ENCODE results near the gene NPIPB9.
"Not testable (repeated sequence)": the region's sequence is repeated elsewhere in the genome, so short reads cannot be mapped to it uniquely, and the experiment has no call there.

Gene NPIPB9

DNA sequence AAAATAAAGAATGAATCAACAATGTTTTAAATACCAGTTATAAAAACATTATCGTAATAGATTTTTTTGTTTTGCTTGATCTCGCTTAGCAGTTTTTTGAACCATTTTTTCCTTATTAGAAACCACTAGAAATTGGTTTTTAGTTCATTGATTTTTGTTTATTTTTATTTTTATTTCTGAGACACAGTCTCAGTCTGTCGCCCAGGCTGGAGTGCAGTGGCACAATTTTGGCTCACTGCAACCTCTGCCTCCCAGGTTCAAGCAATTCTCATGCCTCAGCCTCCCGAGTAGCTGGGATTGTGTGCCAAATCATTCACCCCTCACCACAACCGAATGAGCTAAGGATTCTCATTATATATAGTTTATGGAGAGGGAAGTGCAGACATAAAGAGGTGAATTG is at the start of gene NPIPB9:
Gene NPIPB9, plus strand, starts transcription at position 301 of the 400 bp plus-strand sequence.
- not testable (repeated sequence) for DNase-seq (ENCODE audit: low read depth in 2 of 2)

DNA sequence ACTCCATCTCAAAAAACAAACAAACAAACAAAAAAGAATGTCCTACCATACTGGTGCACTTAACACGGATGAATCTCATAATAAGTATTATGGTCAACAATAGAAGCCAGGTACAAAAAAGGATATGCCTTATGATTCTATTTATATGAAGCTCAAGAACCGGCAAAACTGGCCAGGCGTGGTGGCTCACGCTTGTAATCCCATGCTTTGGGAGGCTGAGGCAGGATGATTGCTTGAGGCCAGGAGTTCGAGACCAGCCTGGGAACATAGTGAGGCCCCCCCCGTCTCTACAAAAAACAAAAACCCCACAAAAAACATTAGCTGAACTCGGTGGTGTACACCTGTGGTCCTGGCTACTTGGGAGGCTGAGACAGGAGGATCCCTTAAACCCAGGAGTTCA is 47.3 kb upstream of the NPIPB9 start:
- DNase-seq (ENCODE audit: low read depth in 2 of 2) = not testable (repeated sequence)

DNA sequence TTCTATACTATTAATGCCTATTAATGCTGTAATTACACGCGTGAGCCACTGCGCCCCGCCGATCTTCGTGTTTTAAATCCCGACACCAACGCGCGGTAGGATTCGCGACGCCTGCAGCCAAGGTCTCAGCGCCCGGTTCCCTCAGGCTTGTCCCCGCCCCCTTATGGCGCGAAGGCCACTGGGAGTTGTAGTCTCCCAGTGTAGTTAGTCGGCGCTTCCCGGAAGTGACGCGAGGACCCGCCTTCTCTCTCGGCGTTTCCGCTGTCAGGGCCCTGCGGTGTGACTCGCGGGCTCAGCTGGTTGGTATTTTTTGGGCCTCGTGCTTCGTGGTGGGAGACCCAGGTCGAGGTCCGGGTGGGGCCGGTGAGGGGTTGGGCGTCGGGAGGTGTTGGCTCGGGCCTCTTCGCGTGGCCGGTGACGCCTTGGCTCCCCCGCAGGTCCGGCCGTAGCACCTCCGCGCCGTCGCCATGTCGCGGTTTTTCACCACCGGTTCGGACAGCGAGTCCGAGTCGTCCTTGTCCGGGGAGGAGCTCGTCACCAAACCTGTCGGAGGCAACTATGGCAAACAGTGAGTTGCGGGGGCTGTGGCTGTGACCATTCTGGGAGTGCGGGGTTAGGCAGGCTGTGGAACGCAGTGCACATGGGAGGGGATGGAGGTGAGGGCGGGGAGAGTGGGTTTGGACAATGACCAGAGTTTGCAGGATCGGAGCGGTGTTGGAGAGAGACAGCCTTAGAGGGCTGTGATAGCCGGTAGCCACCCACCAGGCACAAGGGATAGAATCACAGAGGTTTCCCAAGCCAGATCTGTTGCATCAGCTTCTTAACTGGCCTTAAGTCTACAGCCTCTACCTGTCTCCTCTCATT is 40.1 kb upstream of the NPIPB9 start, which contains the start of gene EIF3C:
Gene EIF3C, plus strand, starts transcription at position 245 of the 864 bp plus-strand sequence. Its CDS starts 223 bp downstream, at position 468.
- DNase-seq (ENCODE audit: low read depth in 2 of 2) = not testable (repeated sequence)

DNA sequence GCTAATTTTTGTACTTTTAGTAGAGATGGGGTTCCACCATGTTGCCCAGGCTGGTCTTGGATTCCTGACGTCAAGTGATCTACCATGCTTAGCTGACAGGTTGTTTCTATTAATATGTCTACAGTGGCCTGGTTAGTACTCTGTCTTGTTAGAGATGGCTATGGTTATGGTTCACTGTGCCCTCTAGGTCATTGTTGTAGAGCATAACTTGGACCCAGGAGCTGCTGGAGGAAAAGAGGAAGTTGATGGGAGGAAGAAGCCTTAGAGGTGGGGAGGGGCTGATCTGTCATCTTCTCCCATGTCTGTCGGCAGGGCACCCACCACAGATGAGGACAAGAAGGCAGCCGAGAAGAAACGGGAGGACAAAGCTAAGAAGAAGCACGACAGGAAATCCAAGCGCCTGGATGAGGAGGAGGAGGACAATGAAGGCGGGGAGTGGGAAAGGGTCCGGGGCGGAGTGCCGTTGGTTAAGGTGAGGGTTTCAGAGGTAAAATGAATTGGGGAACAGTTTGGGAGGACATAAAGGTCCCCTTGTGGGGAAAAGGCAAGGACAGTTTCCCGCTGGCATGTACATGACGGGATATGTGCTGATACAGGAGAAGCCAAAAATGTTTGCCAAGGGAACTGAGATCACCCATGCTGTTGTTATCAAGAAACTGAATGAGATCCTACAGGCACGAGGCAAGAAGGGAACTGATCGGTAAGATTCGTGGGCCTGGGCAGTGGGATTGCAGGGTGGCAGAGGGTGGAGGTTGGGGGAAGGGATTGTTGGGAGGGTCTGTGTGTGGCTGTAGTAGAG is 28.5 kb upstream of the NPIPB9 start:
- DNase-seq (ENCODE audit: low read depth in 2 of 2) = not testable (repeated sequence)

DNA sequence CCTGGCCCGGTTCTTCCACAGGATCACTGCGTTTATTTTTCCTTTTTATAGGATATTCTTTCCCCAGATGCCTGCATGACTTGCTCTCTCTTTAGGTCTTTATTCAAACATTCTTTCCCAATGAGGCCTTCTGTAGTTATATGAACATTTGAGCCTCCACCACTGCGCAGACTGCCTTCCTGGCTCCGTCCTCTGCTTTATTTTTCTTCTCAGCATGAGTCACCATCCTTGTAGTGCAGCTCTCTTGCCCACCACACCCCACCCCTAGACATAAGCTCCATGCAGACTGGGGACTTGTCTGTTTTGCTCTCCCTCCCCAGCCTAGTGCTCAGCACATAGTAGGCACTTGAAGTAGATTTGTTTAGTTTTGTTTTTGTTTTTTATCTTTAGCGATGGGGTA is 20.3 kb upstream of the NPIPB9 start:
- not testable (repeated sequence) for DNase-seq (ENCODE audit: low read depth in 2 of 2)

DNA sequence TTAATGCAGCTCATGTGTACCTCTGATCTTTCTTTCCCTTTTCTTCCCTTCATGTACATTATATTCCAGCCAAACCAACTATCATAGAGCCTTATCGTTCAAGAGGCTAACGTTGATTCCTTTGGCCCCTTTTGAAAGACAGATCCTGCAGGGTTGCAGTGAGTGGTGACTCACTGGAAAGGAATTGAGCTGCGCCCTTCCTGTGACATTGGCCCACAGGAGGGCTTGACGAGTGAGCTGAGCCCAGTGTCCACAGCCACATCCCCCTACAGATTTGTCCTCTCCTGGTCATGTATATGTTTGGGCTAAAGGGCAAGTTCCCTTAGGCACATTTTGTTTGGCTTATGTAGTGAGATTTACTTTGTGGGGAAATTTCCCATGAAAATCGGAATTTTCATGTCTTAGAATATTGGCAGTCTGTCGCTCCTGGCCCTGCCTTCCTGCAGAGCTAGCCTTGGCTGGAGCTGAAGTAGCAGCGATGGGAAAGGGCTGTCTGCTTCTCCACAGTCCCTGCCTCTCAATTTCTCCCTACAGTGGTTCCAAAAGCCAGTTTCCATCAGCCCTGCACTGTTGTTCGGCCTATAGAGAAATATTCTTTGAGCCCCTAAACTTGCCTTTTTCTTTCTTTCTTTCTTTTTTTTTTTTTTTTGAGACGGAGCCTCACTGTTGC is 19.0 kb upstream of the NPIPB9 start:
- not testable (repeated sequence) for DNase-seq (ENCODE audit: low read depth in 2 of 2)

DNA sequence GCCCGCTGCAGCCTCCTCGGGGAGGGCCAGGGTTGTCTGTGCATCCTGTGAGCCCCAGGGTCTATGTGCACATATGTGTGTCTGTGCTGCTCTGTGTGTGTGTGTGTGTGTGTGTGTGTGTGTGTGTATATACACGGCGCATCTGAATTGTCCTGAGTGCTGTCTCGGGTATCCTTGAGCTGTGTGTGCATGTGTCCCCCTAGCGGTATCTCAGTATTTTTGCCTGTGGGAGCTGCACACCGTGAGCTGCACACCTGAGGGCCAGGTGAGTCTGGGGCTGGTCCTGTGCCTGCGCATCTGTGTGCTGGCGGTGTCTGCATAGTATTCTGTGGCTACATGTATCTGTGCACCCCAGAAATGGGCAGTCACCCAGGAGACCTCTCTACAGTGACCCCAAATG is 11.8 kb upstream of the NPIPB9 start:
- not testable (repeated sequence) for DNase-seq (ENCODE audit: low read depth in 2 of 2)

DNA sequence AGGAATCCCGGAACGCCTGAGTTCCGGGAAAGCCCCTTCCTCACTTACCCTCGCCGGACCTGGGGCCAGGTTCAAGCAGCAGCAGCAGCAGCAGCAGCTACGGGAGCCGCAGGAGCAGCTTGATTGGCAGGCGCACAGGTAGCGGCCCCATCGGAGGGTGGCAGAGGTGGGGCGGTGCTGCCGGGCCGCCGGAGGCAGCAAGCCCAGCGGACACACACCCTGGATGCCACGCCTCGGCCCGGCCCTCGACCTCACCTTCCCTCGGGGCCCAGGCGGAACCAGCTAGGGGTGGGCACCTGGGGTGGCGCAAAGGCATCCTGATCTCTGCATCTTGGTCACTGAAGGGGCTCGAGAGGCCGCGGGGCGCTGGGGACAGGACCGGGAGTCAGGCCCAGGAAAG is 11.0 kb upstream of the NPIPB9 start:
- DNase-seq (ENCODE audit: low read depth in 2 of 2) = not testable (repeated sequence)

- not testable (repeated sequence) for DNase-seq (ENCODE audit: low read depth in 2 of 2)
Measured at GRCh38 chr16:28741295-28741694, 10.3 kb upstream of the NPIPB9 start.

GRCh38 chr16:28746618-28747350 is 4.8 kb upstream of the NPIPB9 start:
- DNase-seq (ENCODE audit: low read depth in 2 of 2) = not testable (repeated sequence)

DNA sequence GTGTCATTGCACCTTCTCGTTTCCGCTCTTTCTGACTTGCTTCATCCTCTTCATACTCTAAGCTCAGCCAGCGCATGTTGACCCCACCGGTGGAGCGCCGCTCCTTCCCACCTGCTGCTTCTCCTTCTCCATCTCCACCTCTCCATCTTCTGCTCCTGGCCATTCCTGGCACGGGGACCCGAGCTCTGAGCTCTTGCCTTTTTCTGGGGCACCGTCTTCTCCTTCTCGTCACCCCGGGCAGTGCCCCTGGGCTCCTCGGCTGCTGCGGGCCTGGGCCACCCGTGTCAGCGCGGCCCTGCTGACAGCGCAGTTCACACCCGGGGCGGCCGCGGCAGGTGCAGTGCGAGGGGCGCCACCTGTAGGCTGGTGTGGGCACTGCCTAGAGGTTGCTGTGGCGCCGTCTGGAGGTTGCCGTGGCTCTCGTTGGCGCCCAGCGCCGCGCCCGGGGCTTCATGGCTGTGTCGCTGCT is 1.6 kb upstream of the NPIPB9 start:
- peak in 1 of 2 donors; percentile 20 for DNase-seq (ENCODE audit: low read depth in 2 of 2)

- DNase-seq (ENCODE audit: low read depth in 2 of 2) = not testable (repeated sequence)
Measured at GRCh38 chr16:28750469-28751067, 1.0 kb upstream of the NPIPB9 start.

DNA sequence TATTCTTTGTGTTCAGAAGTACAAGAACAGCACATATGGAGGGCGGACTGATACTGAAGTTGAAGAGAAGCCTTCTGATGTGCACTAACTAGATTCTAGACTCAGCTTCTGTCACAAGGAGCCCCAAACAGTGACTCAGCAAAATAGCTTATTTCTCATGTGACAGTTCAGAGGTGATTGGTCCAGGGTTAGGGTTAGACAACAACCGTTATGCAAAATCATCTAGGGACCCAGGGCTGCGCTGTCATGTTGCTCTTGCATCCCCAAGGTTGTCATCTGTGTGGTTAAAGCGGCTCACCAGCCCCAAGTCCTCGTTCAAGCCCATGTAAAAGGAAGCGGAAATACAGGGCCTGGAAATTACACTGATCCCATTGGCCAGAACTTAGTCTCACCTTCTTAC is 30.1 kb downstream of the NPIPB9 start:
- DNase-seq (ENCODE audit: low read depth in 2 of 2) = not testable (repeated sequence)

GRCh38 chr16:28782357-28782756 is 30.8 kb downstream of the NPIPB9 start:
- not testable (repeated sequence) for DNase-seq (ENCODE audit: low read depth in 2 of 2)

DNA sequence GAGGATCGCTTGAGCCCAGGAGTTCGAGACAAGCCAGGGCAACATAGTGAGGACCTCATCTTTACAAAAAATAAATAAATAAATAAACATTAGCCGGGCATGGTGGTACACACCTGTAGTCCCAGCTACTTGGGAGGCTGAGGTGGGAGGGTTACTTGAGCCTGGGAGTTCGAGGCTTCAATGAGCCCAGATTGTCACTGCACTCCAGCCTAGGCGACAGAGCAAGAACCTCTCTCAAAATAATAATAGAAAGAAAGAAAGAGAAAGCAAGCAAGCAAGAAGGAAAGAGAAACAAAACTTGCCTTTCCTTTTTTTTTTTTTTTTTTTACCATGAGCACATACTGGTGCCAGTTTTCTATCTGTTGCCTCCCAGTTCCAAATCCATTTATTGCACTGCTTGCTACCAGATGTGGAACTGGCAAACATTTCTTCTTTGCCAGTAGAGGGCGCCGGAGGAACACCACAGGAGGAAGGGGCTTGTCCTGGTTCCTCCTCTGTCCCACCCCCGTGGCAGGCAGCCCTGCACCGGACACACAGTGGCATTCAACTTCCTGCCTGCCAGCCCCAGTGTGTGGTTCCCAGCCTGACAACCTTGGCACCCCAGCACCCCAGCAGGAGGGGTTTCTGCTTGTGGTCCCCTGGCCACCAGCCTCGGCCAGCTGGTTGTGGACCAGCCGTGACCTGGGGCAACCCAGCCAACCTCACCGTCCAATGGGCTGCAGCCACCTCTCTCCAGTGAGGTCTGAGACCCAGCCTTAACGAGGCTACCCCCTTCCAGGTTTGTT is 50.8 kb downstream of the NPIPB9 start:
- DNase-seq (ENCODE audit: low read depth in 2 of 2) = peak; percentile 33 to 44

- DNase-seq (ENCODE audit: low read depth in 2 of 2) = not testable (repeated sequence)
Measured at GRCh38 chr16:28807445-28808120, 56.0 kb downstream of the NPIPB9 start.

DNA sequence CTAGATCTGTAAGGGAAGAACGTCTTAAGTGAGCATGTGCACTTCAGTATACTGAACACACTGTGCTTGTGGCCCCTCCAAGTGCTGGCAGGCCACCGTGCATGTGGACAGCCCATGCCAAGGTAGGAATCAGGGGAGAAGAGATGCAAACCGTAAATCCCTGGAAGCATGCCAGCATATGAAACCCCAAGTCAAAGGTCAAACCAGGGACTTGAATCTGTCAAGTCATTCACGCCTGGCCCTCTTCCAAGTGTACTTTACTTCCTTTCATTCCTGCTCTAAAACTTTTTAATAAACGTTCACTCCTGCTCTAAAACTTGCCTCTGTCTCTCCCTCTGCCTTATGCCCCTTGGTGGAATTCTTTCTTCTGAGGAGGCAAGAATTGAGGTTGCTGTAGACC is 68.4 kb downstream of the NPIPB9 start:
- DNase-seq (ENCODE audit: low read depth in 2 of 2) = no peak

DNA sequence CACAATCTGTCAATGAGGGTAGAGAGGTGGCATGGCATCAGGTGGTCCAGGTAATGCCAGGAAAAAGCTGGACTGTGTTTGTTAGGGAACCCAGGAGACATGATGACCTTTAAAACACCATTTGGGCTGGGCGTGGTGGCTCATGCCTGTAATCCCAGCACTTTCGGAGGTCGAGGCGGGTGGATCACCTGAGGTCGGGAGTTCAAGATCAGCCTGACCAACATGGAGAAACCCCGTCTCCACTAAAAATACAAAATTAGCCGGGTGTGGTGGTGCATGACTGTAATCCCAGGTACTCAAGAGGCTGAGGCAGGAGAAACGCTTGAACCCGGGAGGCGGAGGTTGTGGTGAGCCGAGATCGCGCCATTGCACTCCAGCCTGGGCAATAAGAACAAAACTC is 69.0 kb downstream of the NPIPB9 start:
- not testable (repeated sequence) for DNase-seq (ENCODE audit: low read depth in 2 of 2)

- no peak for DNase-seq (ENCODE audit: low read depth in 2 of 2)
Measured at GRCh38 chr16:28821874-28822519, 70.4 kb downstream of the NPIPB9 start.

Data from stimulated activated CD8-positive, alpha-beta memory T cell treated with anti-CD3 and anti-CD28 coated beads, Interleukin-2, amount 100 ng/mL, for 48 hours (primary cell).